Stimulated activated CD4-positive, alpha-beta T cell treated with anti-CD3 and anti-CD28 coated beads, Interleukin-4, amount 100 ng/mL, for 24 hours (primary cell): Measurements from ENCODE around the gene SURF6.

ENCODE experiments used
- DNase-seq: peaks from one replicate; pipeline ENCODE4 v3.0.0-alpha.2; 2020

Gene SURF6

DNA sequence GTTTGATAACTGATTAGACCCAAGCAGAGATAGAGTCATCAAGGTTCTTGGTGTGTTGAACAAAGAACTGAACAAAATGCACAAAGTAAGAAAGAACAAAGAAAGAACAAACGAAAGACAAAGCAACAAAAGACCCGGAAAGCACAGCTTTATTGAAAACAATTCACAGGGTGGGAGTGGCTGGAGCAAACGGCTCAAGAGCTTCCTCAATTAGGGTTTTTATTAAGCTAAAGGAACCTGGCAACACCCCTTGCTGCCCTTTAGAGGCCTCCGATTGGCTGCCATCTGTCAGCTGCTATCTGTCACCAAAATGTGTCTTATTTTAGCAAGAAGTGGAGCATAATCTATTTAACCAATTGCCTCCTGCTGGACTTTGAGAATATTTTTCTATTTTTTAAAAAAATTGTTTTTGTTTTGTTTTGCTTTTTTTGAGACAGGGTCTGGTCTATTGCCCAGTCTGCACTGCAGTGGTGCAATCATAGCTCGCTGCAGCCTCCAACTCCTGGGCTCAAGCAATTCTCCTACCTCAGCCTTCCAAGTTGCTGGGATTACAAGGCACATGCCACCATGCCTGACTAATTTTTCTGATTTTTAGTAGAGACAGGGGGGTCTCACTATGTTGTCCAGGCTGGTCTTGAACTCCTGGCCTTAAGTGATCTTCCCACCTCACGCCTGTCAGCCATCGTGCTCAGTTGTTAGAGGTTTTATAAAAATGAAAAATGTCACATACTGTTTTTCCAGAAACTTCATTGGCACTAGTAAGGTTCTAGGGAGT, 53.3 kb downstream of the SURF6 start:
- DNase-seq, result no peak

DNA sequence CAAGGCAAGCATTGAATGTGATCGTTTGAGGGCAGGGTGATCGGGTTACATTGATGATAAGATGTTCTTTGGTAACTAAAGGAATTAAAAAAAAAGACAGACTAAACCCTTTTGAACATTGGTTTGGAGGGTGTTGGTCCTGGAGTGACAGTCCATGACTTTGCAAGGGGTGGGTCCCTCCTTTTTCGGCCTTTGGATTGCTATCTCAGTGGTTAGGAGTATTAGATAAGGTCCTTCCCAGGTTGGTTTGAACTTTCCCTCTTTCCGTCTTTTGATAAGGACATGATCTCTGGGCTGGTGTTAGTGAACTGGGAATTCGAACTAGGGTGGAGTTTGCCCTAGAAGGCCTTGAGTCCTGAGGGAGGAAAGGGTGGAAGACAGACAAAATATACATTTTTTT, 55.6 kb downstream of the SURF6 start:
- no peak for DNase-seq
